ENCODE measurements around the gene ACAA2.

- TF ChIP-seq CHD1 (IDR thresholded peaks at IDR 0.05; ENCODE audit: low read depth, low read length): no peak
- TF ChIP-seq, protein P1, sequence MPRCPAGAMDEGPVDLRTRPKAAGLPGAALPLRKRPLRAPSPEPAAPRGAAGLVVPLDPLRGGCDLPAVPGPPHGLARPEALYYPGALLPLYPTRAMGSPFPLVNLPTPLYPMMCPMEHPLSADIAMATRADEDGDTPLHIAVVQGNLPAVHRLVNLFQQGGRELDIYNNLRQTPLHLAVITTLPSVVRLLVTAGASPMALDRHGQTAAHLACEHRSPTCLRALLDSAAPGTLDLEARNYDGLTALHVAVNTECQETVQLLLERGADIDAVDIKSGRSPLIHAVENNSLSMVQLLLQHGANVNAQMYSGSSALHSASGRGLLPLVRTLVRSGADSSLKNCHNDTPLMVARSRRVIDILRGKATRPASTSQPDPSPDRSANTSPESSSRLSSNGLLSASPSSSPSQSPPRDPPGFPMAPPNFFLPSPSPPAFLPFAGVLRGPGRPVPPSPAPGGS (IDR thresholded peaks at IDR 0.05; ENCODE audit: borderline replicate concordance, insufficient read depth, low read depth, low read length, poor library complexity, severe bottlenecking): no peak
- no peak for TF ChIP-seq RCOR1 (conservative IDR thresholded peaks at IDR 0.05; ENCODE audit: low read depth, low read length)
- TF ChIP-seq, protein P2, sequence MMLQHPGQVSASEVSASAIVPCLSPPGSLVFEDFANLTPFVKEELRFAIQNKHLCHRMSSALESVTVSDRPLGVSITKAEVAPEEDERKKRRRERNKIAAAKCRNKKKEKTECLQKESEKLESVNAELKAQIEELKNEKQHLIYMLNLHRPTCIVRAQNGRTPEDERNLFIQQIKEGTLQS (IDR thresholded peaks at IDR 0.05; ENCODE audit: borderline replicate concordance, extremely low read depth, low read depth, low read length): no peak
- TF ChIP-seq SMAD1 (IDR thresholded peaks at IDR 0.05; ENCODE audit: low read depth, partially characterized antibody): no peak
- no peak for TF ChIP-seq CTCF (IDR thresholded peaks at IDR 0.05 in 2 of 3, conservative IDR thresholded peaks at IDR 0.05 in 1 of 3; ENCODE audit: control insufficient read depth in 2 of 3, extremely low read depth in 1 of 3, insufficient read depth in 1 of 3, low read depth in 3 of 3, low read length in 3 of 3)
- TF ChIP-seq YY1 (IDR thresholded peaks at IDR 0.05; ENCODE audit: low read depth, low read length): no peak
- no peak for TF ChIP-seq HDAC2 (IDR thresholded peaks at IDR 0.05)
- TF ChIP-seq SPI1 (IDR thresholded peaks at IDR 0.05; ENCODE audit: borderline replicate concordance, insufficient read depth, low read depth, low read length): no peak
- TF ChIP-seq, protein P3, sequence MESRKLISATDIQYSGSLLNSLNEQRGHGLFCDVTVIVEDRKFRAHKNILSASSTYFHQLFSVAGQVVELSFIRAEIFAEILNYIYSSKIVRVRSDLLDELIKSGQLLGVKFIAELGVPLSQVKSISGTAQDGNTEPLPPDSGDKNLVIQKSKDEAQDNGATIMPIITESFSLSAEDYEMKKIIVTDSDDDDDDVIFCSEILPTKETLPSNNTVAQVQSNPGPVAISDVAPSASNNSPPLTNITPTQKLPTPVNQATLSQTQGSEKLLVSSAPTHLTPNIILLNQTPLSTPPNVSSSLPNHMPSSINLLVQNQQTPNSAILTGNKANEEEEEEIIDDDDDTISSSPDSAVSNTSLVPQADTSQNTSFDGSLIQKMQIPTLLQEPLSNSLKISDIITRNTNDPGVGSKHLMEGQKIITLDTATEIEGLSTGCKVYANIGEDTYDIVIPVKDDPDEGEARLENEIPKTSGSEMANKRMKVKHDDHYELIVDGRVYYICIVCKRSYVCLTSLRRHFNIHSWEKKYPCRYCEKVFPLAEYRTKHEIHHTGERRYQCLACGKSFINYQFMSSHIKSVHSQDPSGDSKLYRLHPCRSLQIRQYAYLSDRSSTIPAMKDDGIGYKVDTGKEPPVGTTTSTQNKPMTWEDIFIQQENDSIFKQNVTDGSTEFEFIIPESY (IDR thresholded peaks at IDR 0.05): no peak
- TF ChIP-seq ETV6 (conservative IDR thresholded peaks at IDR 0.05 in 1 of 2, IDR thresholded peaks at IDR 0.05 in 1 of 2; ENCODE audit: borderline replicate concordance in 1 of 2, low read depth in 1 of 2): no peak
- TF ChIP-seq HDGF (IDR thresholded peaks at IDR 0.05): no peak
- no peak for TF ChIP-seq SP1 (IDR thresholded peaks at IDR 0.05; ENCODE audit: low read depth, low read length)
Measured at GRCh38 chr18:49756135-49756534, 57.2 kb downstream of the ACAA2 start.
